ENCODE results near the gene CCND3.

CCND3 gene

GRCh38 chr6:41921712-41921998, 20.0 kb downstream of the CCND3 start:
- no peak for DNase-seq (ENCODE audit: low read depth, low spot score)

GRCh38 chr6:41920921-41921711, 20.5 kb downstream of the CCND3 start, which contains the start of the genes BYSL and MED20:
Gene BYSL (plus strand): TSS chr6:41921499. CDS start chr6:41921563, 64 bp downstream.
Gene MED20 (minus strand): TSS chr6:41921139. CDS start chr6:41921018, 121 bp downstream.
- DNase-seq (ENCODE audit: low read depth, low spot score): peak; percentile 96

GRCh38 chr6:41917528-41917927, 24.1 kb downstream of the CCND3 start:
- no peak for DNase-seq (ENCODE audit: low read depth, low spot score)

DNA sequence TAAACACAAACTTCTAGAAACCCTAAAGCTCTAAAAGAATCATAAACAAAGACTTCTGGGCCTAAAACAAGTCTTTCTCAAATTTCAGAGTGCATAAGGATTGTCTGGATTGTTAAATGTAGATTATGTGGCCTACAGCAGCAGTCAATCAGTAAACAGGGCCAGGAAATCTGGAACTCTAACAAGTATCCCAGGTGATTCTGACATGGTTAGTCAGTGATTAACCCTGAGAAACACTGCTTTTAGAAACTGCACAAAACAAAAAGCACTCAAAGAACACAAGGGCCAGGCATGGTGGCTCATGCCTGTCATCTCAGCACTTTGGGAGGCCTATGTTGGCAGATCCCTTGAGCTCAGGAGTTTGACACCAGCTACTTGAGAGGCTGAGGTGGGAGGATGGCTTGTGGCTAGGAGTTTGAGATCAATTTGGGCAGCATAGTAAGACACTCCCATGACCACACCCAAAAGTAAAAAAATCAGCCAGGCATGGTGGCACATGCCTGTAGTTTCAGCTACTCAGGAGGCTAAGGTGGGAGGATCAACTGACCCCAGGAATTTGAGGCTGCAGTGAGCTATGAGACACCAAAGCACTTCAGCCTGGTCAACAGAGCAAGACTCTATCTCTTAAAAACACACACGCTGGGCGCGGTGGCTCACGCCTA, 26.6 kb downstream of the CCND3 start:
- no peak for DNase-seq (ENCODE audit: low read depth, low spot score)

DNA sequence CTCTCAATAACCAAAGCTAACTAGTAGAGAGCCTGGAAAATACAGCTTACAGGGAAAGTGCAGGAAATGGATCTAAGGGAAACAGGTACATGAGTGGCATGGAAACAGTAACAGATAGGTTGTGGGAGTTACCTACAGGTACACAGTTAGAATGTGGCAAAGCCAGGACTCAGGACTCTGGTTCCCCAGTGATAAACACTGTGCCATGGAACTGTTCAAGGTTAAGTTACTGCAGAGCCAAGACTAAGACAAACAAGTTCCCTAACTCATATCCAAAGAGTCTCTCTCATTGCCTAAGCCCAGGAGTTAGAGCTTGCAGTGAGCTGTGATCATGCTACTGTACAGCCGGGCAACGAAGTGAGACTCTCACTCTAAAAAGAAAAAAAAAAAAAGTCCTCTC, 27.3 kb downstream of the CCND3 start:
- no peak for DNase-seq (ENCODE audit: low read depth, low spot score)

DNA sequence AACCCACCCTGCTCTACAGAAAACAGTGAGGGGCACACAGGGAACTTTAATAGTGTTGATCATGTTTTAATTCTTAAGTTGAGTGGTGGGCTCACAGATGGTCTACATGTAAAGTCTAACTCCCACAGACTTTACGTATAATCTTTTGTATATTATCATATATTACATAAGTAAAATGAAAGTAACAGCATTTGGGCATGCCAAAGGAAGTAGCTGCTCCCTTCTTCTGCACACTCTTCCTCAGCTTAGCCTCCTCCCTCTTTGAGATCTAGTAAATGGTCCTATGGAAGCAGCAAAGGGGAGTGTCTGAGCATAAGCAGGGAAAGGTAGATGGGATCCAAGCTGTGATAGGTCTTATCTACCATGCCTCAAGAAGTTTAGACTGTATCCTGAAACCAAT, 31.9 kb downstream of the CCND3 start:
- DNase-seq (ENCODE audit: low read depth, low spot score): no peak

DNA sequence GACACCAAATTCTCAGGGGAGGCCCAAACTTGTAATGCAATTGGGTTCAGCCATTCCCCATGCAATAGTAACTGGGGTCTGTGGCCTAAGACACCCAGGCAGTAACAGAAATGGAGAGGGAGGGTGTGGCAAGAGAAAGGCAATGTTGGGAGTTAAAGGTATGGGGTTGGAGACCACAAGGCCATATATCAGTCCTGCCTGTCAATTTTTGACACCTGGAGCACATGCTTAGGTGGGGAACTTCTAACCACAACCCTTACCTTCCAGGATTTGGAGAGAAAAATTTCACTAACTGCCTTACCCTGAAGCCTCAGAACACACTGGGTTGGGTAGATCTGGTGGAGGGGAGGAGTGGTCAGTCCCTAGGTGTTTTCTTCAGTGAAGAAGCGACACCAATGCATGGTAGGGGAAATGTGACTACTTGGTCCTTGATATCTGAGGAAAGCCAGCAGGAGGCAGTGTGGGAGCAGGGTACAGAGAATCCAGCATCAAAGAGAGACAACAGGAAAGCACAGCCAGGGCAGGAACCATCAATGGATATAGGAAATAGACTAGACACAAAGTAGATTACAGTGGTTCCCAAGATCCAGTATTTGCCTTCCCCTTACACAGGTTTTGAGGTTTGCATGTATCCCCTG, 39.6 kb downstream of the CCND3 start:
- DNase-seq (ENCODE audit: low read depth, low spot score): peak; percentile 38

GRCh38 chr6:41900861-41901260, 40.7 kb downstream of the CCND3 start:
- no peak for DNase-seq (ENCODE audit: low read depth, low spot score)

- DNase-seq (ENCODE audit: low read depth, low spot score): no peak
Measured at GRCh38 chr6:41896281-41896680, 45.3 kb downstream of the CCND3 start.

GRCh38 chr6:41895300-41896233, 46.0 kb downstream of the CCND3 start, which contains the start of gene USP49:
Gene USP49 (minus strand): TSS chr6:41895375. CDS start chr6:41806983, 88,392 bp downstream.
- peak; percentile 94 for DNase-seq (ENCODE audit: low read depth, low spot score)

DNA sequence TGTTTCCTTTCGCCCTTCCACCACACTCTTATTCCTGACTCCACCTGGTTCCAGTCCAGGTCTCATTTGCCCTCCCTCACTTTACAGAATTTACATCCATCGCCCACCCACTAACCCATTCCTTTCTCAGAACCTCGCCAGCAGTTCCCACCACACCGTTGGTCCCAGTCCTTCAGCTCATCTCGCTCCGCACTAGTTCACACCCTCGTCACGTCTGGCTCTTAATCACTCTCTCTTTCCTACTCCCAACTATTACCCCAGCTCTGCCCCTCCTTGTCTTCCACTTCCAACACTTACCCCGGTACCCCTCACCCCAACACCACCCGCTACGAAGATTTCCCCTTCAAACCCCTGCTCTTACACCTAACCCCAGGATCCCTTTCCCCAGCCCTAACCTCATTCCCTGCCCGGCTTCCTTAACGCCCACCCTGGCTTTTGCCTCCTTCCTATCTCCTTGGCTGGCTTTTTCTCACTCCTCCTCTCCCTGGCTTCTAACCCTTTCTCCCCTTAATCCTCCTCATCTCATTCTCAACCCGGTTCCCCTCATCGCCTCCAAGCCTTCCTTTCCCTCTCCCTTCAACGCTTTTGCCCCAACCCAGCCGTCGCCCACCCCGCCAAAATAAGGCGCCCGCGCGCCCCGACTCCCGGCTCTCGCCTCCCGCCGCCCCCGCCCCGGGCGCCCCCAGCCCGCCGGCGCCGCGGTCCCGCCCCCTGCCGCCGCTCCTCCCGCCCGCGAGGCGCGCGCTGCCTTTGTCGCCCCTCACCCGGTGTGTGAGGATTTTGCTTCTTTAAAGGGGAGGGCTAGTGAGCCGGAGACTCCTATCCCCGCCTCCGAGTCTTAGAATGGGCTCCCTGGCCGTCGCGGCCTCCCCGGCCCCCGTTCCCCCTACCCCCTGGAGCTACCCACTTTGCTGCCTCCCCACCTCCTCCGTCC, 47.0 kb downstream of the CCND3 start:
- peak; percentile 39 for DNase-seq (ENCODE audit: low read depth, low spot score)

DNA sequence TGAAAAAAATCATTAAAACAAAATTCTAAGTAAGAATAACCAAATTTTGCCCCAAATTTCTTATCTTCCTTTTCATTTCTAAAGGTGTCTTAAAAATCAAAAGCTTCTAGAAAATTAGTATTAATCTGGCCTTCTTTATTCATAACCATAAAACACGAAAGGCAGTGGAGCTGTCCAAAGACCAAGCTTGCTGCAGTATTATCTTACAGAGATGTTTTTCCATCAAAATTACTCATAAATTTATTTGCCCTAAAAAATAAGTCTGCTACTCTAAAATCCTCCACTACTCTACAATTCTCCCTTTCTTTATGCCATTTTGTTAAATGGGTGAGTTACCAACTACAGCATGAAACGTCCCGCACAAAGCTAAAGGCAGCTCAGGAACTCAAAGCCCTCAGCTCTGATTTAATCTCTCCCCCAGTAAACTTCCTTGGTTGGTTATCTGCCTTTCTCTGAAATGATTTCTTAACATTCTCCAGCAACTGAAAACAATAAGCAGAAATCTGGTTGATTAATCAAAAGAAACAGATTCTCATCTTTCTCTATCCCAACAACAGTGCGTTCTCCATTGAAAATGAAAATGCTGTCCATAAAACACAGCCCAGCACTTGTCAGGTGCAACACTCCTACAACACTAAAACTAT, 48.6 kb downstream of the CCND3 start:
- DNase-seq (ENCODE audit: low read depth, low spot score): no peak

GRCh38 chr6:41887331-41887751, 54.3 kb downstream of the CCND3 start:
- DNase-seq (ENCODE audit: low read depth, low spot score): peak; percentile 32

- no peak for DNase-seq (ENCODE audit: low read depth, low spot score)
Measured at GRCh38 chr6:41885930-41886329, 55.7 kb downstream of the CCND3 start.

DNA sequence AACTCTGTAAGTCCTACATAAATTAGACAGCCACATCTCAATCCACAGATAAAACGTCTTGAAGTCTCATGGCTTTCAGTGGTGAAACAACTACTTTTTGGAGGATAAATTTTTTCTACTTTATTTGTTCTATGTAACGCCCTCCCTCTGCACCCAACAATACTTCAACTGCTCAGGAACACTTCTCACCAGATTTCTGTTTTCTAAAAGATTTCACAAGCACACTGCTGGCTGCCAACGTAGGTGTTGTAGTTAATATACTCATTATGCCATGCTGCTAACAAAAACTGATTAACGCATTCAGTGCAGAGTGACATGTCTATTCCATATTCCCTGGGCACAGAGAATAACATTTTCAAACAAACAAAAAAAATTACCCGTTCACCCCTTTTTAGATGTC, 56.7 kb downstream of the CCND3 start:
- DNase-seq (ENCODE audit: low read depth, low spot score): no peak
